H54 (cell line): Measurements from ENCODE around the gene TDRD1.

ENCODE experiments used
- DNase-seq: peaks from one replicate; pipeline ENCODE4 v3.0.0; 2011; ENCODE audit warnings: low spot score, mixed read lengths; ENCODE audit not compliant: insufficient read length
- FAIRE-seq: peaks from 3 replicates; lab custom pipeline; 2011; peaks lifted over from hg19 to GRCh38; lab: Jason Lieb, UNC
- POLR2A ChIP-seq: IDR thresholded peaks from 2 replicates; pipeline ENCODE4 v1.6.1; 2011; ENCODE audit warnings: low read depth, mild to moderate bottlenecking, low read length

TDRD1 gene

DNA sequence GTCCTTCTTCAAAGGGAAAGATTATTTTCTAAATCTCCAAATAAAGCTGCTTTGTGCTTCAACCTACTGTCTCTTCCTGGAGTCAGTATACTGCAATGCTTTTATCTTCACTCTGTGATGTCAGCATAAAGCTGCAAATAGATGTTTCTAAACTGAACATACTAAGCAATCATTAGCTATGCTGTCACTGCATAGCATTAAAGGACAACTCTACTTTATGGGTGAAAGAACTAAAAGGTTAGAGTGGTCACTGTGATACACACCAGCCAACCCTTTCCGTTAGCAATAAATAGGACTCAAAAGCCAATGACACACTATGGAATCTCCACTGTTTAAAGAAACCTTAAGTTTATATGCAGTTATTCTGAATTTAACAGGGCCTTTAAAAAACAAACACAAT is 6.9 kb upstream of the TDRD1 start:
- TF ChIP-seq POLR2A: no peak
- DNase-seq: no peak
- FAIRE-seq: no peak

DNA sequence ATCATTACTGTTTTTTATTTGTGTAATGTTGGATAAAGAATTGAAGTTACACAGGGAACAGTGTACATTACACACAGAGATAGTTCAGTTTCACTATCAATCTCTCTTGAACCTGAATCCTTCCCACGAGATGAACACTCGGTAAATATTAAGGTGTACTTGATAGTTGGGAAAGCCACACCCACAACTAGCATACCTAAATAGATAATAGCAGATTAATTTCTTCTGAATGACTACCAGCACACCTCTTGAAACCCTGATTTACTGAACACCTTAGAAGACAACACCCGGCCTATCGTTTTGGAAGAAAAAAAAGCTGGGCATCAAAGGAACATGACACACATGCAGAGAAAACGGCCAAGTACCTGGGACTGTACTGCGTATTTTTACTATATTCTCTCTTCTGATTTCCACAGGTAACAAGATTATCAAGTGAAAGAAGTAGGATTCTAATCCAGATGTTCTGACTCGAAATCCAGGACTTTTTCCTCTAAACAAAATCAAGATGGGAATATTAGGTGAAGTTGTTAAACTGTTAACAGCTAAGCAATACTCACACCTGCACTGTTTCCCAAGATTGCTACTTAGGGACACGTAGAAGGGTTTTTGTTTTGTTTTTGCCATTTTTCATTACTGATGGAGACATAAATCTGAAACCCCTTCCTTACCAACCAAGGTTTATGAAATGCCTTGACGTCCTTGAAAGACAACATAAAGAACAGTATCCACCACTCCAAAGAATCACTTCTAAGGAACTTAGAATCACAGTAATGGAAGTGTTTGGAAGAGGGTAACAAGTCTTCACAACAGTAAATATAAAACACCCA is 6.2 kb upstream of the TDRD1 start:
- no peak for TF ChIP-seq POLR2A
- FAIRE-seq (no peak), DNase-seq (no peak)

DNA sequence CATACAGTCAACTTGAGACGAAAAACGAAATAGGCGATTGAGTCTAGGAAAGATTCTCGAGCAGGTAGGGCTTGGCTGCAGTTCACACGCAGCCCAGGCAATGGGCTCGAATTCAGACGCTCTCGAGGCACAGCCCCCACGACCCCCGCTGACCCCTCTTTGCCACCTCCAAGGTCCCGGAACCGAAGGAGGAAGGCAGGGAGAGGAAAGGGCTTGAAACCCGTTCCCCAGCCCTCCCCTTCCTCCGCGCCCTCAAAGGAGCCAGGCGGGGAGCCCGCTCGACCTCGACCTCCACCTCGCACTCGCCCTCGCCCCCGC is 5.6 kb upstream of the TDRD1 start:
- DNase-seq (peak; percentile 5), FAIRE-seq (no peak)

DNA sequence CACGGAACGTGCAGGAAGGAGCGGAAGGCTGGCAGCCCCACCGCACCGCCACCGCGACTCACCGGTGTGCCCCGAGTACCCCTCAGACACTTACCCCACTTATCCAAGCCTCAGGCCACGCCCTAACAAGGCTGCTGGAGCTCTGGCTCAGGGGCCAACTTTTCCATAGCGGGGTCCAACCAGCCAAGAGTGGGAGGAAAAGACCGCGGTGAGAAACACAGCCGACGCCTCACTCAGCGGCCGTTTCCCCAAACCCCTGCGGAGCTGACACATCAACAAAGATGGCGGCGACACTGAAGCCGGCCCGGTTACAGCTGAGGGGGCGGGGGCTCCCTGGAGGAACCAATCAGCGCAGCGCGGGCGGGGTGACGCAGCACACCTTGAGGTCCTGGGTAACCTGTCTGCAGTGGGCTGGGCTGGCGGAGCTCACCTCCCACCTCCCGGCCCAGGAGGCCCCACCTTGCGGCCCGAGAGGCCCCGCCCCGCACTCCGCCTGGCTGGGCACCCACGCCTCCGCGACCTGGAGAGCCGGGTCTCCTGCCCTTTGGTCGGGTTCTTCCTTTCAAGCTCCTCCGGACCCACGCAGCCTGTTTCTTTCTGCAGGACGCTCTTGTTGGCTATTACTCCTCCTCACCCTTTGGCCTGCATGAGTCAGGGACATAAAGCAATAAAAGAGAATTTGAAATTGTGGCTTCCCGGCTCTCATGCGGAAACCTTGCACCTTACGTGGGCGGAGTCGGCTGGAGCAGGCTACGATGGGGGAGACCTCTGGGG is 5.0 kb upstream of the TDRD1 start, which contains the start of gene CCDC186:
CCDC186 (minus strand) TSS at position 283 of the 774 bp plus-strand sequence. CDS start 10,935 bp downstream, outside the sequence.
- FAIRE-seq: peak; percentile 84
- DNase-seq: peak; percentile 89
- peak; percentile 82 for TF ChIP-seq POLR2A

More for the DNA sequence above, 5.6 kb upstream of the TDRD1 start:
- no peak for TF ChIP-seq POLR2A

DNA sequence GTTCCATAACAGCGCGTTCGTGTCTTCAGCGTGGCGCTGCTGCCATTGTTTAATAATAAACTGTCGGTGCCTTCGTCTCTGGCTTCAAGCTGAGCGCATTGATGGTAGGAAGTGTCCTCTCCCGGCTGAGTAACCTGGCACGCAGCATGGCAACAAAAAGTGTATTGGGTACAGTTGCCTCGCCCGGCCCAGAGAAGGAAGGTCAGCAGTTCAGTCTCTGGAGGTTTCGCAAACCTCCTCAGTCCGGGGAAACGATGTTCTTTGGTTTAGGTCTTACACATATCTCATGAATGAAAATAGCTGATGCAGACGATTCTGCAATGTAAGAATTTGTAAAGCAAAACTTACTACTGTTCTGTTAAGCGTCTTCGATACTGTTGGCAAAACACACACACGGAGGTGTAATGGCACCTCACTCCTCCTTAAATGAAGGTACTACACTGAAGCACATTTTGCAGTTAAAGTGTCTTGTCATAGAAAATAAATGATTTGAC is 4.4 kb upstream of the TDRD1 start:
- no peak for FAIRE-seq
- peak; percentile 24 for DNase-seq
- no peak for TF ChIP-seq POLR2A

GRCh38 chr10:114175667-114176066 is 3.5 kb upstream of the TDRD1 start:
- no peak for TF ChIP-seq POLR2A
- no peak for DNase-seq
- FAIRE-seq: no peak

DNA sequence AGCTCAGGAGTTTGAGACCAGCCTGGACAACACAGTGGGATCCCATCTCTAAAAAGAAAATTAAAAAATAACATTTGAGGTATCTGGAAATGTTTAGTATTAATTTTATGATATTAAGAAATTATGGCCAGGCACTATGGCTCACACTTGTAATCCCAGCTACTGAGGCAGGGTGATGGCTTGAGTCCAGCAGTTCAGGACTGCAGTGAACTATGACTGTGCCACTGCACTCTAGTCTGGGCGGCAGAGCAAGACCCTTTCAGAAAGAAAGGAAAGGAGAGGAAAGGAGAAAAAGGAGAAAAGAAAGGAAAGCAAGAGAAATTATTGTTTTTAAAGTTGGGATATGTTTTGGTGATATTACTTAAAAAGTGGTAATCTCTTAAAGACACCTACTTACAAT is 2.6 kb upstream of the TDRD1 start:
- no peak for DNase-seq
- no peak for TF ChIP-seq POLR2A
- FAIRE-seq: no peak

- TF ChIP-seq POLR2A: no peak
- FAIRE-seq (no peak), DNase-seq (no peak)
These were observed 594 bp downstream of the TDRD1 start for GRCh38 chr10:114179747-114180146.

DNA sequence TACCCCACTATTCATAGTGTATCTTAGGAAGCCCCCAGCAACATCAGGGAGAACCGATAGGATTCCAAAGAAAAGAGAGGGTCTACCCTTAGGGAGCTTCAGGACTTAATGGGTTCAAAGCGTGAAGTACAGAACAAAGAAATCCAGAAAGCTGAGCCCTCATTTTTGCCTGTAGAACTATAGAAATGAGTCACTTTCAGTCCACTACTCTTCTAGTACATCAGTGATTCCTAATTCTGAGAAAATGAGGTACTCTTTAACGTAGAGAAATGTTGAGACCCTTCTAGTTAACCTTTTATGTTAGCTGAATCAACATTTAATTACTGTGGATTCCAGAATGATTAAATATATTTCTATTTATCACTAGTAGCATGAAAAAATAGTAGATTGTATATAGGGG is 1.8 kb downstream of the TDRD1 start:
- DNase-seq (no peak), FAIRE-seq (no peak)
- TF ChIP-seq POLR2A: no peak

- FAIRE-seq: no peak
- TF ChIP-seq POLR2A: no peak
- DNase-seq: no peak
These were observed 2.8 kb downstream of the TDRD1 start for GRCh38 chr10:114181971-114182370.

GRCh38 chr10:114183563-114183962 is 4.4 kb downstream of the TDRD1 start:
- no peak for TF ChIP-seq POLR2A
- DNase-seq (no peak), FAIRE-seq (no peak)

DNA sequence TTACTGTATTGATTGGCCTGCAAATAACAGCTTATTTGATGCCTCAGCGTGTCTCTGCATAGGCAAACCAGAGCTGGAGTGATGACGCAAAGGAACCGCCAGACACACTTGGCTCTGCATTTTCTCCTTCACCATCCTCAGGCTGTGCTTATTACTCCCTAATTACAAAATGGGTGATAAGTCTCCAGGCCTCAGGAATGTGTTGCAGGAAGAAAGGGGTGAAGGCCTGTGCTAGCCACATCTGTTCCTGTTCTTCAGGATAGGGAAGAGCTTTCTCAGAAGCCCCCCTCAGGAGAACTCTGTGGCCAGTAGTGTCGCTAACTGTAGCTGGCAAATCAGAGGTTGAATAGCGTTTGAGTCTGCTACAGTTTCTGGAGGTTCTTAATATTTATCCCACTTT is 5.1 kb downstream of the TDRD1 start:
- DNase-seq (no peak), FAIRE-seq (no peak)
- TF ChIP-seq POLR2A: no peak

- no peak for TF ChIP-seq POLR2A
- no peak for FAIRE-seq
- DNase-seq: no peak
These were observed 8.8 kb downstream of the TDRD1 start for GRCh38 chr10:114188001-114188400.

DNA sequence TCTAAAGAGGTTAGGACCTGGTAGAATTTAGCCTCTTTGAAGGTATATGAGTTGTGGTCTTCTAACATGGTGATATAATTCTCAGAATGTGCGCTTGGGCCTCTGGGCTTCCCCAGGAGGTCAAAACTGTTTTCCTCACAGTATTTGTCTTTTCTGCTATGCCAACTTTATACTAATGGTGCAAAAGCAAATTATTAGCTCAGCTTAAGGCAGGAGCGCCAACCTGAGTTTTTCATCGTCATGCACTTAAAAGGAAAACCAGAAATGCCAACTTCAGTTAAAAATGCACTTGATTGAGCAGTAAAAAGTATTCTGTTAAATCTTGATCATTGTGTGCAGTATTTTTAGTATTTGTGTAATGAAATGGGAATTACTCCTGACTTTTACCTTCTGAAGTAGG is 9.7 kb downstream of the TDRD1 start:
- FAIRE-seq: no peak
- TF ChIP-seq POLR2A: no peak
- DNase-seq: no peak
